ENCODE measurements around the gene ELMO1. TPM values are rescaled to one million over a fixed set of nuclear protein-coding genes. Genes with fewer than 3 reads are reported as not detected.

Gene ELMO1
- total RNA-seq, 1 experiment from 2014 or later: not detected

DNA sequence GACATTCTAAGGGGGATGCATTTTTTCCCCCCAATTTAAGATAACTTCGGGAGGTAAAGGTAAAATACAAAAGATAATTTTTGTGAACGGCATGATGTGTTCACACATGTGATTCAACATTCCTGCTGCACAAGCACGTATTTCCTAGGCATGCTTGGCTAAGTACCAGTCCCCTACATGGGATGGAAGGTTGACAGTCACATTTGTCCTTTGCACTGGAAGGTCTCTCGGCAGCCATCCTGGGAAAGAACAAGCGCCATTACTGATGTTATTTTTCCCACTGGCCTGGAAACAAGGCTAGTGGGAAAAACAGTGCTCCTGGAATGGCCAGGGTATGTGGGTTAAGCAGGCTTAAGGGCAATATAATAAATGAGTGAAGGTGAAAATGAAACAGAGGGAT is 448.2 kb downstream of the ELMO1 start:
- DNase-seq (ENCODE audit: low spot score): no peak
- intact Hi-C loops (cut with micrococcal nuclease; ENCODE audit: unreplicated experiment): no loop called here
- no TSS peak for BruUV-seq (replicated peaks)
- ChIA-PET CTCF (no interaction called here), POLR2A (ENCODE audit: low non-redundant PET) (no interaction called here)
- H3K4me1 ChIP-seq (ENCODE audit: insufficient read depth, low read length, poor library complexity, severe bottlenecking): no peaks in the 10 kb centered on the region
- peaks cover 33% of the 10 kb centered on the region for H3K27me3 ChIP-seq (replicated peaks; ENCODE audit: insufficient read depth, low read depth, low read length, poor library complexity)
- no peaks in the 10 kb centered on the region for H3K36me3 ChIP-seq (ENCODE audit: insufficient read depth, low read length, poor library complexity, severe bottlenecking)
- H3K27ac ChIP-seq (ENCODE audit: low read depth, low read length, poor library complexity, severe bottlenecking): no peak overlapping the region
- TF ChIP-seq, protein P1, sequence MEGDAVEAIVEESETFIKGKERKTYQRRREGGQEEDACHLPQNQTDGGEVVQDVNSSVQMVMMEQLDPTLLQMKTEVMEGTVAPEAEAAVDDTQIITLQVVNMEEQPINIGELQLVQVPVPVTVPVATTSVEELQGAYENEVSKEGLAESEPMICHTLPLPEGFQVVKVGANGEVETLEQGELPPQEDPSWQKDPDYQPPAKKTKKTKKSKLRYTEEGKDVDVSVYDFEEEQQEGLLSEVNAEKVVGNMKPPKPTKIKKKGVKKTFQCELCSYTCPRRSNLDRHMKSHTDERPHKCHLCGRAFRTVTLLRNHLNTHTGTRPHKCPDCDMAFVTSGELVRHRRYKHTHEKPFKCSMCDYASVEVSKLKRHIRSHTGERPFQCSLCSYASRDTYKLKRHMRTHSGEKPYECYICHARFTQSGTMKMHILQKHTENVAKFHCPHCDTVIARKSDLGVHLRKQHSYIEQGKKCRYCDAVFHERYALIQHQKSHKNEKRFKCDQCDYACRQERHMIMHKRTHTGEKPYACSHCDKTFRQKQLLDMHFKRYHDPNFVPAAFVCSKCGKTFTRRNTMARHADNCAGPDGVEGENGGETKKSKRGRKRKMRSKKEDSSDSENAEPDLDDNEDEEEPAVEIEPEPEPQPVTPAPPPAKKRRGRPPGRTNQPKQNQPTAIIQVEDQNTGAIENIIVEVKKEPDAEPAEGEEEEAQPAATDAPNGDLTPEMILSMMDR (conservative IDR thresholded peaks at IDR 0.05; ENCODE audit: low read depth, low read length): no peak
- no peak for TF ChIP-seq EZH2 (IDR thresholded peaks at IDR 0.05; ENCODE audit: borderline replicate concordance, low read depth, low read length, poor library complexity, severe bottlenecking)
- no peak overlapping the region for H3K4me3 ChIP-seq (ENCODE audit: low read depth, low read length, poor library complexity, severe bottlenecking)
- H3K9me3 ChIP-seq (ENCODE audit: low read depth, low read length, poor library complexity, severe bottlenecking): no peaks in the 10 kb centered on the region

GRCh38 chr7:36999626-37000485 is 448.8 kb downstream of the ELMO1 start:
- no peak for TF ChIP-seq EZH2 (IDR thresholded peaks at IDR 0.05; ENCODE audit: borderline replicate concordance, low read depth, low read length, poor library complexity, severe bottlenecking)
- TF ChIP-seq, protein P1 (conservative IDR thresholded peaks at IDR 0.05; ENCODE audit: low read depth, low read length): no peak
- DNase-seq (ENCODE audit: low spot score): no peak
- no TSS peak for BruUV-seq (replicated peaks)
- Histone ChIP-seq H3K27ac (ENCODE audit: low read depth, low read length, poor library complexity, severe bottlenecking) (no peak overlapping the region), H3K4me1 (ENCODE audit: insufficient read depth, low read length, poor library complexity, severe bottlenecking) (no peaks in the 10 kb centered on the region), H3K36me3 (ENCODE audit: insufficient read depth, low read length, poor library complexity, severe bottlenecking) (no peaks in the 10 kb centered on the region), H3K9me3 (ENCODE audit: low read depth, low read length, poor library complexity, severe bottlenecking) (no peaks in the 10 kb centered on the region), H3K4me3 (ENCODE audit: low read depth, low read length, poor library complexity, severe bottlenecking) (no peak overlapping the region), H3K27me3 (replicated peaks; ENCODE audit: insufficient read depth, low read depth, low read length, poor library complexity) (peaks cover 33% of the 10 kb centered on the region)
- ChIA-PET POLR2A (ENCODE audit: low non-redundant PET) (interaction anchor here (0.5 kb wide), 1 partner anchor 544 kb away, joined by 10 read pairs; no protein-coding TSS in a partner anchor), CTCF (no interaction called here)
- intact Hi-C loops (cut with micrococcal nuclease; ENCODE audit: unreplicated experiment): no loop called here

DNA sequence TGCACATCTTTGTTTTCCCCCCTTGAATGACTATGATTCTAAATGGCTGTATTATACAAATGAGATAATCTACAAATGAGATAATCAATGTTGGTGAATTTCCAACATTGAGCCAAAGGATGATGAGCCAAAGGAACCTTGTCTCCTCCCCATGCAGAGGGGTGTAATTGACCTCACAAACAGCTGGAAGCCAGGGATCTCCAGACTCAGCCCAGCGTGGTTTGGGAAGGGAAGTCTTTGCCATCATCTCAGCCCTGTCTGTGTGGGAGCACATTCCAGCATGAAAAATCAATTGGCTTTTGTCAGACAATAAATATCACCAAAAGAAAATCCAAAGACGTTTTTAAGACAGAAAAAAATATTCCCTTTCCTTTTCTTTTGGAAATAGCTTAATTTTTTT is 452.9 kb downstream of the ELMO1 start:
- POLR2A ChIA-PET (ENCODE audit: low non-redundant PET): no interaction called here
- BruUV-seq (replicated peaks): no TSS peak

More for the DNA sequence above, 452.9 kb downstream of the ELMO1 start:
- Histone ChIP-seq H3K27ac (ENCODE audit: low read depth, low read length, poor library complexity, severe bottlenecking) (no peak overlapping the region), H3K27me3 (replicated peaks; ENCODE audit: insufficient read depth, low read depth, low read length, poor library complexity) (peaks cover 23% of the 10 kb centered on the region), H3K4me1 (ENCODE audit: insufficient read depth, low read length, poor library complexity, severe bottlenecking) (no peaks in the 10 kb centered on the region), H3K9me3 (ENCODE audit: low read depth, low read length, poor library complexity, severe bottlenecking) (no peaks in the 10 kb centered on the region), H3K36me3 (ENCODE audit: insufficient read depth, low read length, poor library complexity, severe bottlenecking) (no peaks in the 10 kb centered on the region), H3K4me3 (ENCODE audit: low read depth, low read length, poor library complexity, severe bottlenecking) (no peak overlapping the region)
- CTCF ChIA-PET: no interaction called here
- TF ChIP-seq, protein P1 (conservative IDR thresholded peaks at IDR 0.05; ENCODE audit: low read depth, low read length): no peak
- TF ChIP-seq EZH2 (IDR thresholded peaks at IDR 0.05; ENCODE audit: borderline replicate concordance, low read depth, low read length, poor library complexity, severe bottlenecking): no peak
- intact Hi-C loops (cut with micrococcal nuclease; ENCODE audit: unreplicated experiment): no loop called here
- no peak for DNase-seq (ENCODE audit: low spot score)

Measured in A673 (cell line).